ENCODE data around the gene SNX33.

DNA sequence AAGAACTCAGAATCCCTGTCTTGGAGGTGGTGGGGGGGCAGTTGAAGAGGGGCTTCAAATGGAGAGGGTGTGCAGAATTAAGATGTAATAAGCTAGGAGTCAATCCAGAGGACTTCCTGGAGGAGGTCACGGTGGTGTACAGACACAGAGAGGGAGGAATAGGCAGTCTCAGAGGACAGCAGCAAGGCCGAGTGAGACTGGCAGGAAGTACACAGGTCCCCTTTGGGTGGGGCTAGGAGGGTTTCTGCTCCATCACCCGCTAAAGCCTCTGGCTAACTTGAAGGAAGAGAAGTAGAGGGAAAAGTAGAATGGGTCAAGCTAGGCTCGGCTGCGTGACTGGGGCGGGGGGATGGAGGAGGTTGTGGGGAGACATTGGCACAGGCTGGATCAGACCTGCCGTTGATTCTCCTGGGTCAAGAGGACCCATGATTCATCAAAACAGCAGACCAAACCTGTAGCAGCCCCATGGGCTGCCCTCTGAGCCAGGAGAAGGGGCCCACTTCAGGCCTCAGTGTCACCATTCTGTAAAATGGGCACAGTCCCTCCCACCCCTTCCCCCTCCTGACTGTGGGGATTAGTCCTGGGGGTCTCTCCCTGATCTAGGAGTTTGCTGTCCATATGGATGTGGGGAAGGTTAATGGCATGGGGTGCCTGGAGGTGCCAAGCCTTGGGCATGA is 48.1 kb downstream of the SNX33 start:
- TF ChIP-seq, protein P1, sequence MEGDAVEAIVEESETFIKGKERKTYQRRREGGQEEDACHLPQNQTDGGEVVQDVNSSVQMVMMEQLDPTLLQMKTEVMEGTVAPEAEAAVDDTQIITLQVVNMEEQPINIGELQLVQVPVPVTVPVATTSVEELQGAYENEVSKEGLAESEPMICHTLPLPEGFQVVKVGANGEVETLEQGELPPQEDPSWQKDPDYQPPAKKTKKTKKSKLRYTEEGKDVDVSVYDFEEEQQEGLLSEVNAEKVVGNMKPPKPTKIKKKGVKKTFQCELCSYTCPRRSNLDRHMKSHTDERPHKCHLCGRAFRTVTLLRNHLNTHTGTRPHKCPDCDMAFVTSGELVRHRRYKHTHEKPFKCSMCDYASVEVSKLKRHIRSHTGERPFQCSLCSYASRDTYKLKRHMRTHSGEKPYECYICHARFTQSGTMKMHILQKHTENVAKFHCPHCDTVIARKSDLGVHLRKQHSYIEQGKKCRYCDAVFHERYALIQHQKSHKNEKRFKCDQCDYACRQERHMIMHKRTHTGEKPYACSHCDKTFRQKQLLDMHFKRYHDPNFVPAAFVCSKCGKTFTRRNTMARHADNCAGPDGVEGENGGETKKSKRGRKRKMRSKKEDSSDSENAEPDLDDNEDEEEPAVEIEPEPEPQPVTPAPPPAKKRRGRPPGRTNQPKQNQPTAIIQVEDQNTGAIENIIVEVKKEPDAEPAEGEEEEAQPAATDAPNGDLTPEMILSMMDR (conservative IDR thresholded peaks at IDR 0.05; ENCODE audit: low read depth, low read length), result no peak
- TF ChIP-seq EZH2phosphoT487 (IDR thresholded peaks at IDR 0.05; ENCODE audit: borderline replicate concordance, low read length), result no peak

All from PC-3 (cell line).